Gastrocnemius medialis (tissue), 4 donors: ENCODE results near the gene EFEMP2. TPM values are rescaled to one million over a fixed set of nuclear protein-coding genes. Genes with fewer than 3 reads are reported as not detected.

Experiments used
- ATAC-seq, 2 donors: fragments of 150-250 bp; one replicate each; pipeline ENCODE4 v1.9.1; 2016
- DNase-seq, 2 donors: peaks; one replicate each; pipeline ENCODE4 v3.0.0-alpha.2; 2019
- H3K27ac ChIP-seq, 4 donors: fragments of 200-600 bp; sonication (generic); 1 replicate in 1 of 4; 2 replicates in 3 of 4; pipeline ENCODE4 v1.5.1; 2016 to 2018; ENCODE audit warnings: mild to moderate bottlenecking in 2 of 4, moderate library complexity in 1 of 4
- H3K27me3 ChIP-seq, 3 donors: fragments of 200-600 bp; sonication (generic) in 2 of 3; 1 replicate in 1 of 3; 2 replicates in 2 of 3; pipeline versions ENCODE4 v1.5.1 to v1.6.0; 2016 to 2019; ENCODE audit warnings: mild to moderate bottlenecking in 1 of 3, moderate library complexity in 1 of 3
- H3K36me3 ChIP-seq, 2 donors: fragments of 200-600 bp; sonication (generic) in 1 of 2; one replicate each; pipeline ENCODE4 v1.5.1; 2017 to 2018
- H3K4me1 ChIP-seq, 2 donors: fragments of 200-600 bp; sonication (generic) in 1 of 2; one replicate each; pipeline ENCODE4 v1.5.1; 2016 to 2017; ENCODE audit warnings: mild to moderate bottlenecking in 2 of 2
- H3K4me3 ChIP-seq, 4 donors: fragments of 200-600 bp; sonication (generic) in 3 of 4; 1 replicate in 1 of 4; 2 replicates in 3 of 4; pipeline ENCODE4 v1.5.1; 2016 to 2019; ENCODE audit warnings: mild to moderate bottlenecking in 2 of 4
- H3K9me3 ChIP-seq, 3 donors: fragments of 200-600 bp; sonication (generic) in 2 of 3; 1 replicate in 1 of 3; 2 replicates in 2 of 3; pipeline ENCODE4 v1.5.1; 2016 to 2019
- CTCF ChIP-seq, 5 experiments: fragments of 450-650 bp in 3 of 5; fragments of 200-600 bp in 2 of 5; sonication (generic) in 2 of 5; IDR thresholded peaks in 4 of 5; conservative IDR thresholded peaks in 1 of 5; 1 replicate in 4 of 5; 2 replicates in 1 of 5; pipeline ENCODE4 v1.5.1; 2016 to 2019; ENCODE audit warnings: antibody characterized with exemption in 5 of 5, mild to moderate bottlenecking in 3 of 5, moderate library complexity in 3 of 5
- POLR2A ChIP-seq, 2 donors: fragments of 450-650 bp; IDR thresholded peaks; one replicate each; pipeline ENCODE4 v1.6.1; 2017; ENCODE audit warnings: antibody characterized with exemption in 2 of 2, mild to moderate bottlenecking in 2 of 2, moderate library complexity in 2 of 2
- in situ Hi-C, 4 donors: fragments of 200-750 bp; cut with MboI; loops; one replicate each; pipeline versions ENCODE4 v1.15.0 to v1.8.0; 2017; ENCODE audit warnings: low sequenced_read_pairs in 4 of 4
- intact Hi-C: fragments of 100-400 bp; cut with DNase I; formaldehyde crosslinking; loops from one replicate; pipeline ENCODE4 v1.15.1; 2023; ENCODE audit warnings: low total_unique reads
- total RNA-seq, 4 donors: library from RNA; depleted of rRNA; stranded (reverse); fragments of >200 nt; gene quantifications; one replicate each; pipeline versions ENCODE4 v1.1.0 to v1.2.3, GENCODE V29; 2016

EFEMP2 gene
- total RNA-seq, 4 donors from 2014 or later = 20.6 to 24.1 (median 22.9) TPM

GRCh38 chr11:65868907-65869306, 3.7 kb downstream of the EFEMP2 start:
- Histone ChIP-seq H3K27ac (no peak overlapping the region), H3K4me3 (no peak overlapping the region), H3K4me1 (peaks cover 0 to 19% of the 10 kb centered on the region in 2 donors), H3K36me3 (peaks cover 0 to 32% of the 10 kb centered on the region in 2 donors), H3K27me3 (no peaks in the 10 kb centered on the region), H3K9me3 (no peaks in the 10 kb centered on the region)
- intact Hi-C loops (no loop called here), in situ Hi-C loops (no loop called here)
- DNase-seq (no peak), ATAC-seq (no peak)
- TF ChIP-seq CTCF (IDR thresholded peaks at IDR 0.05 in 4 of 5, conservative IDR thresholded peaks at IDR 0.05 in 1 of 5) = no peak
- no peak for TF ChIP-seq POLR2A (IDR thresholded peaks at IDR 0.05)

- Histone ChIP-seq H3K36me3 (peaks cover 0 to 39% of the 10 kb centered on the region in 2 donors), H3K4me3 (no peak overlapping the region), H3K27me3 (no peaks in the 10 kb centered on the region), H3K4me1 (peaks cover 0 to 18% of the 10 kb centered on the region in 2 donors), H3K9me3 (no peaks in the 10 kb centered on the region), H3K27ac (no peak overlapping the region)
- TF ChIP-seq POLR2A (IDR thresholded peaks at IDR 0.05) = no peak
- TF ChIP-seq CTCF (IDR thresholded peaks at IDR 0.05 in 4 of 5, conservative IDR thresholded peaks at IDR 0.05 in 1 of 5) = no peak
- intact Hi-C loops (no loop called here), in situ Hi-C loops (no loop called here)
- DNase-seq = no peak
- ATAC-seq = no peak
These were observed 4.4 kb downstream of the EFEMP2 start for GRCh38 chr11:65868076-65868667.

GRCh38 chr11:65867284-65868071, 5.1 kb downstream of the EFEMP2 start:
- H3K27ac ChIP-seq = no peak overlapping the region
- intact Hi-C loops (no loop called here), in situ Hi-C loops (no loop called here)
- H3K4me1 ChIP-seq = peaks cover under 1 to 15% of the 10 kb centered on the region in 2 donors
- H3K9me3 ChIP-seq = no peaks in the 10 kb centered on the region
- no peak overlapping the region for H3K4me3 ChIP-seq
- H3K36me3 ChIP-seq = peaks cover 0 to 46% of the 10 kb centered on the region in 2 donors
- DNase-seq (no peak), ATAC-seq (no peak)
- TF ChIP-seq POLR2A (IDR thresholded peaks at IDR 0.05) (no peak), CTCF (IDR thresholded peaks at IDR 0.05 in 4 of 5, conservative IDR thresholded peaks at IDR 0.05 in 1 of 5) (no peak)
- no peaks in the 10 kb centered on the region for H3K27me3 ChIP-seq

GRCh38 chr11:65866509-65867283, 5.9 kb downstream of the EFEMP2 start:
- no peaks in the 10 kb centered on the region for H3K9me3 ChIP-seq
- no peak overlapping the region for H3K4me3 ChIP-seq
- ATAC-seq (no peak), DNase-seq (no peak)
- no peak for TF ChIP-seq CTCF (IDR thresholded peaks at IDR 0.05 in 4 of 5, conservative IDR thresholded peaks at IDR 0.05 in 1 of 5)
- no peak for TF ChIP-seq POLR2A (IDR thresholded peaks at IDR 0.05)
- H3K36me3 ChIP-seq = peaks cover 0 to 54% of the 10 kb centered on the region in 2 donors
- no peak overlapping the region for H3K27ac ChIP-seq
- peaks cover 8 to 17% of the 10 kb centered on the region in 2 donors for H3K4me1 ChIP-seq
- H3K27me3 ChIP-seq = no peaks in the 10 kb centered on the region
- in situ Hi-C loops (no loop called here), intact Hi-C loops (no loop called here)
